HL-60 (cell line): Measurements from ENCODE around the gene TMPRSS9.

Experiments
- CTCF ChIP-seq: IDR thresholded peaks from one replicate; pipeline ENCODE4 v1.5.1; 2011; ENCODE audit warnings: low read length, control low read depth, inconsistent platforms; ENCODE audit not compliant: insufficient read depth
- GABPA ChIP-seq: IDR thresholded peaks from 2 replicates; pipeline ENCODE4 v1.6.1; 2012; ENCODE audit warnings: low read depth
- POLR2AphosphoS5 ChIP-seq: IDR thresholded peaks from 2 replicates; pipeline ENCODE4 v1.6.1; 2012; ENCODE audit warnings: low read depth
- SPI1 ChIP-seq: IDR thresholded peaks from 2 replicates; pipeline ENCODE4 v1.6.1; 2012; ENCODE audit warnings: low read depth, mild to moderate bottlenecking, borderline replicate concordance

- TF ChIP-seq CTCF (no peak), SPI1 (no peak), POLR2AphosphoS5 (no peak), GABPA (no peak)
These were observed 60.4 kb downstream of the TMPRSS9 start for GRCh38 chr19:2420490-2420889.
